ENCODE data around the gene EIF6. TPM values are rescaled to one million over a fixed set of nuclear protein-coding genes. Genes with fewer than 3 reads are reported as not detected.

EIF6 gene
- total RNA-seq, 4 donors from 2014 or later = 63.7 to 89.4 (median 85.2) TPM

DNA sequence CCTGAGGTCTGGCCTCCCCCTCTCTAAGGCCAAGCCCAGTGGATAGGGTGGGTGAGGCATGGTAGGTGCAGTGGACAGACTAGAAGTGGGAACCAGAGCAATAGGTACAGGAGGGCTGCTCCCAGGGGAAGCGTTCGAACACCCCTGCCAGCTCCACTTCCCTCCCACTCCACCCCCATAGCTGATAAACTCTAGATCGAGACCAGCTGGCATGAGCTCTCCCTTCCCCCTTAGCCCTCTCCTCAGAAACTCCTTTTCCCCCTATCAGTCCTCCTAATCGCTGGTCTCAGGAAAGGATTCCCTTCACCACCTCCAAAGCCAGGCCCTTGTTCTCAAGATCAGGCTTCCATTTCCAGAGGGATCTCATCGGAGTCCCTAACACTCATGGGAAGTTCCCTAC, 13.7 kb upstream of the EIF6 start:
- TF ChIP-seq, protein P1, sequence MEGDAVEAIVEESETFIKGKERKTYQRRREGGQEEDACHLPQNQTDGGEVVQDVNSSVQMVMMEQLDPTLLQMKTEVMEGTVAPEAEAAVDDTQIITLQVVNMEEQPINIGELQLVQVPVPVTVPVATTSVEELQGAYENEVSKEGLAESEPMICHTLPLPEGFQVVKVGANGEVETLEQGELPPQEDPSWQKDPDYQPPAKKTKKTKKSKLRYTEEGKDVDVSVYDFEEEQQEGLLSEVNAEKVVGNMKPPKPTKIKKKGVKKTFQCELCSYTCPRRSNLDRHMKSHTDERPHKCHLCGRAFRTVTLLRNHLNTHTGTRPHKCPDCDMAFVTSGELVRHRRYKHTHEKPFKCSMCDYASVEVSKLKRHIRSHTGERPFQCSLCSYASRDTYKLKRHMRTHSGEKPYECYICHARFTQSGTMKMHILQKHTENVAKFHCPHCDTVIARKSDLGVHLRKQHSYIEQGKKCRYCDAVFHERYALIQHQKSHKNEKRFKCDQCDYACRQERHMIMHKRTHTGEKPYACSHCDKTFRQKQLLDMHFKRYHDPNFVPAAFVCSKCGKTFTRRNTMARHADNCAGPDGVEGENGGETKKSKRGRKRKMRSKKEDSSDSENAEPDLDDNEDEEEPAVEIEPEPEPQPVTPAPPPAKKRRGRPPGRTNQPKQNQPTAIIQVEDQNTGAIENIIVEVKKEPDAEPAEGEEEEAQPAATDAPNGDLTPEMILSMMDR (IDR thresholded peaks at IDR 0.05) = no peak
- ATAC-seq (ENCODE audit: low FRiP score) = no peak
- no peak for DNase-seq (ENCODE audit: low spot score)

DNA sequence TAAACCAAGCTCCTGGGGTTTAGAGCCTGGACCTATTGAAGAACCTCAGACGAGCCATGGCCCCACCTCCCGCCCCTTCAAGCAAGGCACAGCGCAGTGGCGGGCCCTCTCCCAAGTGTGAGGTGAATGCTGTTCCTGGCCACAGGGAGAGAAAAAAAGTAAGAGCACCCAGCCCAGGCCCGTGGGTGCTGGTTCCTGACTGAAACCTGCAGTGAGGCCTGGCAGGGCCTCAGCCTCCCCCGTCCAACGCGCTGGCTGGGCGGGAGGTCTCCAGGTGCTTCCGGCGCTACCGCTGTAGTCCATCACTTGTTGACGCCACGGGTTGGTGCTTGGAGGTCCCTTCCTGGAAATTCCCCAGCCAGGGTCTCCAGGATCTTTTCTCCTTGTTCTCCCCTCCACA, 13.2 kb upstream of the EIF6 start:
- no peak for ATAC-seq (ENCODE audit: low FRiP score)
- DNase-seq (ENCODE audit: low spot score) = no peak
- TF ChIP-seq, protein P1 (IDR thresholded peaks at IDR 0.05) = no peak

DNA sequence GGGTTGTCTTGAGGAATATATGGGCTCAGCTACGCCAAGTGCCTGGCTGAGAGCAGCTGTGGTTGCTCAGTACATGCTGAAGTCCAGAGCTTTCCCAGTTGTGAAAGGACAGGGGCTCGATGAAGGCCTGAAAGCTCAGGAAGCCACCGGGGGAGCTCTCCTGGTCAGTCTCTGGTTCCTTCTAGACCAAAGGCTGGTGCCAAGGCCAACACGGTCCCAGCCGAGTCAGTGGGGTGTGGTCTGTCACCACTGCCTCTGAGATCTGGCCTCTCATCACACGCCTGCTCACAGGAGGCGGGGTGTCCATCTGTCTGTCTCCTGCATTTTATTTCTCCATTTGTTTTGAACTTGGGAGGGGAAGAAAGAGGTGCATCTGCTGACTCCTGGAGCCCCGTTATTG, 12.6 kb upstream of the EIF6 start:
- no peak for ATAC-seq (ENCODE audit: low FRiP score)
- TF ChIP-seq, protein P1 (IDR thresholded peaks at IDR 0.05) = no peak
- DNase-seq (ENCODE audit: low spot score) = no peak

DNA sequence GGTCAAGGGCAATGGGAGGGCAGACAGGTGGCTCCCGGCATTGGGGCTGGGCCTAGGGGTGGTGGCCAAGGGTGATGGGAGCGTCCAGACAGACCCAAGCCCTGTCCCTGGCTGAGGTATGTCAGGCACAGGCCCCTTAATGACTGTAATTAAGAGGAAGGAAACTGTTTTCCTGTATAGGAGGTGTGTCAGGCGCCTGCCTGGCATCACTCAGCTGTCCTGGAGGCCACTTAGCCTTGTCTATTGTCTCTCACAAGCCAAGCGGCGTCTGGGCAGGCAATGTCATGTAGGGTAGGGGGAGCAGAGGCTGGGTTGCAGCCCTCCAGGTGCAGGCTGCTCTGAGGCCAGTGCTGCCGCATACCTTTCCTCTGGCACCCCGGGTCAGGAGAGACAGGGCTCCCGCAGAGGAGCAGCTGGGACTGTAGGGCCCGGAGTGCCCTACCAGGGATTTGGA, 11.6 kb upstream of the EIF6 start:
- TF ChIP-seq, protein P1 (IDR thresholded peaks at IDR 0.05) = no peak
- ATAC-seq (ENCODE audit: low FRiP score) (no peak), DNase-seq (ENCODE audit: low spot score) (no peak)

DNA sequence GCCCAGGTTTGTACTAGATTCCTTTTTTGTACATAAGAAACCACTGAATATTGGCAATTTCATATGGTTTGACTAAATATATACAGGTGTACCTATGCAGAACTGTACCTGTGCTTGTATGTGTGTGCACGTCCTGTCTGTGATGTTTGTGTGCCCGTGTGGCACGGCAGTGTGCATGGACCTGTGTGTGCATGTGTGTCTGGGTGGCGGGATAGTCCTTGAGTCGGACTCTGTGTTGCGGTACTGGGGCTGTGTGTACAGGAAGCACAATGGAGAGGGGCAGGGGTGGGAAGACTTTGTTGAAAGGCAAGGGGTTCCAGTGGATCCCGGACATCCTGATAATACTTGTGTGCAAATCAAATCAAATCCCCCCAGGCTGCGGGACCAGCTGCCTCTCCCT, 11.1 kb upstream of the EIF6 start:
- no peak for DNase-seq (ENCODE audit: low spot score)
- TF ChIP-seq, protein P1 (IDR thresholded peaks at IDR 0.05) = no peak
- ATAC-seq (ENCODE audit: low FRiP score) = no peak

DNA sequence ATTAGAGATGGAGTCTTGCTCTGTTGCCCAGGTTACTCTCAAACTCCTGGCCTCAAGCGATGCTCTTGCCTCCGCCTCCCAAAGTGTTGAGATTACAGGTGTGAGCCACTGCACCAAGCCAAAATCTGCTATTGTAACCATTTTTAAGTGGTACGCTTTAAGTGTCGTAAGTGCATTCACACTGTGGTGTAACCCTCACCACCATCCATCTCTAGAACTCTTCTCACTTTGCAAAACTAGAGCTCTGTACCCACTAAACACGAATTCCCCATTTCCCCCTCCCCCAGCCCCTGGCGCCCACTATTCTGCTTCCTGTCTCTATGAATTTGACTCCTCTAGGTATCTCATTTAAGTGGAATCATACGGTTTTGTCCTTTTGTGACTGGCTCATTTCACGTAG, 10.5 kb upstream of the EIF6 start:
- TF ChIP-seq, protein P1 (IDR thresholded peaks at IDR 0.05) = no peak
- DNase-seq (ENCODE audit: low spot score) (no peak), ATAC-seq (ENCODE audit: low FRiP score) (no peak)

DNA sequence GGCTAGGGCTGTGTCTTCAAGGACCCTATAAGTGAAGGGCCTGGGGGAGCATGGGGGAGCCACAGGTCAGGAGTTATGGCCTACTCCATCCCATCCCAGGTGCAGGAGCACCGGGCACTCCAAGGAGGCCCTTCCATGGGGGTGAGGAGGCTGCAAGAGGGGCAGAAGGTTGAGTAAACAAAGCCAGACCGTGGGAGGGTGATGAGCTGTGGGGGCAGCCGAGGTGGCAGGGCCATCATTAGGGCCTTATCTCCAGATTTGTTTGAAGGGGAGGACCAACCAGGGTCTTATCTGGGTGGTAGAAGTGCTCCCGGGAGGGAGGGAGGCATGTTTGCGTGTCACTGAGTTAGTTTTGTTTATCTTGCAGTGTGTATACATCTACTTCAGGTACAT, 9.7 kb upstream of the EIF6 start:
- DNase-seq (ENCODE audit: low spot score) (no peak), ATAC-seq (ENCODE audit: low FRiP score) (no peak)
- TF ChIP-seq, protein P1 (IDR thresholded peaks at IDR 0.05) = no peak

Measured in omental fat pad (tissue), 4 donors.